Endothelial cell of umbilical vein (primary cell): ENCODE results near the gene CENATAC. TPM values are rescaled to one million over a fixed set of nuclear protein-coding genes. Genes with fewer than 3 reads are reported as not detected.

ENCODE experiments used
- BruUV-seq: library from RNA; stranded (reverse); fragments of 400-500 nt; replicated peaks from 2 replicates; lab custom pipeline; 2021; lab: Mats Ljungman, UMichigan
- CTCF ChIA-PET: fragments of 300-600, 350-600 bp; sonication (Branson Sonifier 250); formaldehyde crosslinking; loops from one replicate; lab custom pipeline; 2021; ENCODE audit warnings: antibody characterized with exemption, inconsistent platforms; lab: Charles Lee
- POLR2A ChIA-PET: fragments of 300-600, 350-600 bp; sonication (Branson Sonifier 250); formaldehyde crosslinking; loops from one replicate; lab custom pipeline; 2021; ENCODE audit warnings: antibody characterized with exemption, inconsistent platforms; lab: Charles Lee
- DNase-seq: peaks from one replicate; pipeline ENCODE4 v3.0.0-alpha.2; 2011; ENCODE audit warnings: low read depth, low spot score
- FAIRE-seq: peaks from 2 replicates; lab custom pipeline; 2011; peaks lifted over from hg19 to GRCh38; lab: Jason Lieb, UNC
- H2AFZ ChIP-seq: 2 replicates; pipeline ENCODE4 v1.6.0; 2012; ENCODE audit warnings: low read depth, low read length, control low read depth, inconsistent platforms
- H3K27ac ChIP-seq: 2 replicates; pipeline ENCODE4 v1.5.1; 2011; ENCODE audit warnings: low read depth, mild to moderate bottlenecking, control low read depth, low read length, moderate library complexity; ENCODE audit not compliant: insufficient read depth
- H3K27me3 ChIP-seq, 2 experiments: 2 replicates each; pipeline versions ENCODE4 v1.6.0 to v1.6.1; 2011; ENCODE audit warnings: low read length in 2 of 2, mixed read lengths in 1 of 2; ENCODE audit not compliant: control insufficient read depth in 2 of 2, insufficient read depth in 2 of 2
- H3K36me3 ChIP-seq, 2 experiments: 2 replicates in 1 of 2; 3 replicates in 1 of 2; pipeline ENCODE4 v1.5.1; 2011; ENCODE audit warnings: low read length in 2 of 2, mild to moderate bottlenecking in 1 of 2, moderate library complexity in 1 of 2; ENCODE audit not compliant: control insufficient read depth in 2 of 2, insufficient read depth in 2 of 2; ENCODE audit errors: extremely low read depth in 1 of 2
- H3K4me1 ChIP-seq: 3 replicates; pipeline ENCODE4 v1.5.1; 2011; ENCODE audit warnings: mild to moderate bottlenecking, low read length; ENCODE audit not compliant: control insufficient read depth, insufficient read depth; ENCODE audit errors: extremely low read depth
- H3K4me2 ChIP-seq: 2 replicates; pipeline ENCODE4 v1.6.1; 2011; ENCODE audit warnings: low read length, control low read depth, mixed read lengths; ENCODE audit not compliant: insufficient read depth
- H3K4me3 ChIP-seq, 3 experiments: fragments of 200-600 bp in 1 of 3; sonication (generic), shearing (Covaris generic) in 1 of 3; replicated peaks in 1 of 3; 2 replicates each; pipeline ENCODE4 v1.5.1; 2011 to 2016; ENCODE audit warnings: control low read depth in 3 of 3, low read length in 3 of 3, mild to moderate bottlenecking in 2 of 3, inconsistent platforms in 1 of 3, low read depth in 1 of 3, moderate library complexity in 1 of 3; ENCODE audit not compliant: insufficient read depth in 1 of 3
- H3K79me2 ChIP-seq: 2 replicates; pipeline ENCODE4 v1.6.0; 2012; ENCODE audit warnings: low read length, inconsistent platforms; ENCODE audit not compliant: control insufficient read depth, insufficient read depth
- H3K9ac ChIP-seq: replicated peaks from 2 replicates; pipeline ENCODE3; 2011; ENCODE audit warnings: low read length, control low read depth; ENCODE audit not compliant: insufficient read depth; ENCODE audit errors: extremely low read depth
- H3K9me1 ChIP-seq: replicated peaks from 3 replicates; pipeline ENCODE4 v1.6.0; 2011; ENCODE audit warnings: mild to moderate bottlenecking, low read length; ENCODE audit not compliant: control insufficient read depth, insufficient read depth; ENCODE audit errors: extremely low read depth
- H3K9me3 ChIP-seq: replicated peaks from 2 replicates; pipeline ENCODE4 v1.5.1; 2012; ENCODE audit warnings: low read length, inconsistent platforms; ENCODE audit not compliant: control insufficient read depth, insufficient read depth
- H4K20me1 ChIP-seq: replicated peaks from 2 replicates; pipeline ENCODE3; 2011; ENCODE audit warnings: mild to moderate bottlenecking, low read length; ENCODE audit not compliant: control insufficient read depth, insufficient read depth; ENCODE audit errors: extremely low read depth
- CTCF ChIP-seq, 2 donors: IDR thresholded peaks; 1 replicate in 1 of 2; 2 replicates in 1 of 2; pipeline ENCODE4 v1.5.1; 2011; ENCODE audit warnings: low read length in 2 of 2, mild to moderate bottlenecking in 2 of 2, moderate library complexity in 2 of 2, control low read depth in 1 of 2, inconsistent platforms in 1 of 2, low read depth in 1 of 2; ENCODE audit not compliant: insufficient read depth in 1 of 2; ENCODE audit errors: extremely low read depth in 1 of 2
- EZH2 ChIP-seq: IDR thresholded peaks from 2 replicates; pipeline ENCODE4 v1.6.1; 2012; ENCODE audit warnings: borderline replicate concordance, low read depth, mild to moderate bottlenecking, moderate library complexity, low read length, inconsistent platforms; ENCODE audit not compliant: severe bottlenecking
- FOS ChIP-seq: IDR thresholded peaks from 2 replicates; pipeline ENCODE4 v1.6.1; 2011; ENCODE audit warnings: mild to moderate bottlenecking, low read length, moderate library complexity, borderline replicate concordance; ENCODE audit not compliant: insufficient read depth
- GATA2 ChIP-seq: IDR thresholded peaks from 2 replicates; pipeline ENCODE4 v1.7.0; 2011; ENCODE audit warnings: low read depth, mild to moderate bottlenecking, moderate library complexity, mixed read lengths, low read length; ENCODE audit not compliant: insufficient read length, insufficient read depth
- JUN ChIP-seq: IDR thresholded peaks from 2 replicates; pipeline ENCODE4 v1.6.1; 2011; ENCODE audit warnings: borderline replicate concordance, low read depth; ENCODE audit not compliant: insufficient read length, insufficient read depth
- MAX ChIP-seq: IDR thresholded peaks from 2 replicates; pipeline ENCODE4 v1.6.1; 2011; ENCODE audit not compliant: insufficient read depth, insufficient read length
- MYC ChIP-seq: IDR thresholded peaks from one replicate; pipeline ENCODE4 v1.6.1; 2011; ENCODE audit warnings: mild to moderate bottlenecking, low read depth, low read length
- POLR2A ChIP-seq: IDR thresholded peaks from 2 replicates; pipeline ENCODE4 v1.6.1; 2012; ENCODE audit warnings: low read depth, mild to moderate bottlenecking, control low read depth, low read length
- POLR2AphosphoS5 ChIP-seq: IDR thresholded peaks from 2 replicates; pipeline ENCODE4 v1.6.1; 2012; ENCODE audit warnings: low read depth, mild to moderate bottlenecking, control low read depth, low read length, moderate library complexity; ENCODE audit not compliant: insufficient read depth
- dilution Hi-C: fragments of 300-500 bp; cut with MboI; formaldehyde crosslinking; loops from one replicate; pipeline ENCODE4 v1.15.0; 2019; ENCODE audit warnings: low sequenced_read_pairs; ENCODE audit not compliant: extremely low pct_ligation_motif_present
- intact Hi-C: fragments of 100-400 bp; cut with micrococcal nuclease; formaldehyde crosslinking; loops from one replicate; pipeline ENCODE4 v1.10.0; 2022
- polyA plus RNA-seq, 4 experiments: library from polyadenylated mRNA; depleted of rRNA in 3 of 4; stranded (reverse) in 3 of 4; unstranded in 1 of 4; fragments of >200 nt; gene quantifications; 2 replicates each; pipeline versions ENCODE4 v1.2.1 to v1.2.3, GENCODE V29; 2011 to 2012; ENCODE audit warnings: missing spikeins in 1 of 4
- total RNA-seq: library from RNA; stranded (reverse); gene quantifications from 2 replicates; pipeline ENCODE4 v1.2.3, GENCODE V29; 2021

Gene CENATAC
- total and polyA plus RNA-seq, 2 donors (not counting 3 experiments of a cell fraction or from before 2014, with no cell fraction given) = 14.2 to 41.8 TPM

- Histone ChIP-seq H3K36me3 (peaks cover 0 to 10% of the 10 kb centered on the region in 2 experiments), H4K20me1 (no peaks in the 10 kb centered on the region), H2AFZ (no peak overlapping the region), H3K9me3 (no peaks in the 10 kb centered on the region), H3K27ac (no peak overlapping the region), H3K79me2 (no peaks in the 10 kb centered on the region), H3K4me1 (peaks cover 12% of the 10 kb centered on the region), H3K4me3 (no peak overlapping the region), H3K9me1 (no peaks in the 10 kb centered on the region), H3K9ac (no peak overlapping the region), H3K4me2 (no peak overlapping the region), H3K27me3 (no peaks in the 10 kb centered on the region)
- POLR2A ChIA-PET = no interaction called here
- CTCF ChIA-PET = no interaction called here
- BruUV-seq = no TSS peak
- TF ChIP-seq MYC (no peak), FOS (no peak), POLR2AphosphoS5 (no peak), POLR2A (no peak), CTCF (IDR thresholded peaks at IDR 0.05; ENCODE audit: extremely low read depth in 1 of 2, insufficient read depth in 1 of 2, low read depth in 1 of 2, low read length in 2 of 2) (no peak), GATA2 (no peak), MAX (no peak), EZH2 (no peak), JUN (no peak)
- dilution Hi-C loops (no loop called here), intact Hi-C loops (no loop called here)
- FAIRE-seq (no peak), DNase-seq (no peak)
Measured at GRCh38 chr11:119029069-119029339, 31.1 kb downstream of the CENATAC start.
